ENCODE results near the gene CACNB2.

Gene CACNB2

DNA sequence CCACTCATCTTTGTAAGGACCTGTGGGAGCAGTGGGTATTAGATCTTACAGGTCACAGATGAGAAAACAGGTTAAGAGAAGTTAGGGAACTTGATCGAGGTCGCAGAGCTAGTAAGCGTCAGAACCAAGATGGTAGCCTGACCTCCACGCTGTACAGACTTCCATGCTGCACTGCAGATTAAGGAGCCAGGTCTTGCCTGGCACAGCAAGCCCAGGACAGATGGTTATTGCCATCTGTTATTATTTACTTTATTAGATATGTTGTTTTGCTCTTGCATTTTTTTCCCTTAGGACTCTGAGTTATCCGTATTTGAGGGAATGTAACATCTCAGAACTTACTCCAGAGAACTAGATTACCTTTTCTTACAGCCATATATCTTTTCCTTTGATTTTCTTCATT lies 363.9 kb downstream of the CACNB2 start:
- no peak overlapping the region for H3K4me3 ChIP-seq (ENCODE audit: low read depth, low read length)
- TF ChIP-seq, protein P1, sequence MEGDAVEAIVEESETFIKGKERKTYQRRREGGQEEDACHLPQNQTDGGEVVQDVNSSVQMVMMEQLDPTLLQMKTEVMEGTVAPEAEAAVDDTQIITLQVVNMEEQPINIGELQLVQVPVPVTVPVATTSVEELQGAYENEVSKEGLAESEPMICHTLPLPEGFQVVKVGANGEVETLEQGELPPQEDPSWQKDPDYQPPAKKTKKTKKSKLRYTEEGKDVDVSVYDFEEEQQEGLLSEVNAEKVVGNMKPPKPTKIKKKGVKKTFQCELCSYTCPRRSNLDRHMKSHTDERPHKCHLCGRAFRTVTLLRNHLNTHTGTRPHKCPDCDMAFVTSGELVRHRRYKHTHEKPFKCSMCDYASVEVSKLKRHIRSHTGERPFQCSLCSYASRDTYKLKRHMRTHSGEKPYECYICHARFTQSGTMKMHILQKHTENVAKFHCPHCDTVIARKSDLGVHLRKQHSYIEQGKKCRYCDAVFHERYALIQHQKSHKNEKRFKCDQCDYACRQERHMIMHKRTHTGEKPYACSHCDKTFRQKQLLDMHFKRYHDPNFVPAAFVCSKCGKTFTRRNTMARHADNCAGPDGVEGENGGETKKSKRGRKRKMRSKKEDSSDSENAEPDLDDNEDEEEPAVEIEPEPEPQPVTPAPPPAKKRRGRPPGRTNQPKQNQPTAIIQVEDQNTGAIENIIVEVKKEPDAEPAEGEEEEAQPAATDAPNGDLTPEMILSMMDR (IDR thresholded peaks at IDR 0.05; ENCODE audit: borderline replicate concordance, insufficient read depth, low read depth, low read length), result no peak

DNA sequence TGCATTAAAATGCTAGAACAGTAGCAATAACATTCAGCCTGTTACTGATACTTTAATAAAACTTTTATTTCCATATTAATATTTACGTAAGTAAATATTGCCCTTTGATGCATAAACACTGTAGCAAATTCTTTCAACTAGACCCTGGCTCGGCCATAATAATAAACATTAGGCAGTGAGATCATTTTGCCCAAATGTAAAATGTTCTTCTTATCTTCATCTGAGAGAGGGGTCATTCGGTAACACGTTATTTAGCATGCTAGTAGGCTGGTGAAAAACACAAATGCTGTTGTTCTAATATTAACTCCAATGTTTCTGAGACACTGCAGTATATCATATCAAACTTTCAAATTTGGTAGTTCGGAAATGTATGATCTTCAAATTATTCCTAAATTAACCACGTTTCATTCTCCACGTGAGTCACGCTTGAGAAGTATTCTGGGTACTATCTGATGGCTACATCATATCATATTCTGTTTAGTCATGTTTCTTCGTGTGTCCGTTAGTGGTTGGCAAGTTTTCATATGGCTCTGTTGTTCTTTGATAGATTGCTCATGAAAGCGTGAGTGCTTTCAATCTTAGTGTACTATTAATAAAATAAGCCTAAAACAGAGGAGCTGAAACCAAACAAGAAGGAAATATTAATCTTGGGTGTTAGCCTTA lies 365.4 kb downstream of the CACNB2 start:
- TF ChIP-seq, protein P1 (IDR thresholded peaks at IDR 0.05; ENCODE audit: borderline replicate concordance, insufficient read depth, low read depth, low read length), result no peak
- H3K4me3 ChIP-seq (ENCODE audit: low read depth, low read length), result no peak overlapping the region

DNA sequence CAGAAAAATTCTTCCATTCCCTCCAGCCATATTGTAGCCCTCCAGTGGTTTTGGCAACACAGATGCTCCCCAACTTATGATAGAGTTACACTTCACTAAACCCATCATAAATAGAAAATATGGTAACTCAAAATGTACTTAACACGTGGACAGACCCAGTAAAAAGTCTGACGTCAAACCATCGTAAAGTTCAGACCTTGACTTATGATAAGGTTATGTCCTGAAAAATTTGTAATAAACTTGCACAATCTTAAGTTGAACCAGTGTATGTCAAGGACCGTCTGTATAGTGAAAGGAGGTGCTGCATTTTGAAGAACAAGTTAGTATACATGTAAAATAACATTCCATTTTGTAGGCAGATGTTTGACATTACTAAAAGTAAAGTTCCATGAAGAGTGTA lies 368.4 kb downstream of the CACNB2 start:
- H3K4me3 ChIP-seq (ENCODE audit: low read depth, low read length), result no peak overlapping the region
- TF ChIP-seq, protein P1 (IDR thresholded peaks at IDR 0.05; ENCODE audit: borderline replicate concordance, insufficient read depth, low read depth, low read length), result no peak

DNA sequence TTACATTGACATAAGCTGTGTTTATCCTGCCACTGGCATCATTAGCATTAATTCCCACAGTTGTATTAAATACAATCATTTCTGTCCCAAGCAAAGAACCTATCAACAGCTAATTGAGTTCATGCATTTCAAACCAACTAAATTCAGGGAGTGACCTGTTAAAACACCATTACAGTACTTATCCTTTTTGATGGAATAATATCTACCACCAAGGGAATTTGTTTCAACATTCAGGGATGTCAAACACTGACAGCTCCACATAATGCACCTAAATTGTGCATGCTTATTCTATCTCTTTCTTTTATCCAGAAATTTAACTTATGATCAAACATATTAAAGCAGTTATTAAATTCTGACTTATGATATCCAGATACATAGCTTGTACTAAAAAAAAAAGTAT lies 374.3 kb downstream of the CACNB2 start:
- H3K4me3 ChIP-seq (ENCODE audit: low read depth, low read length), result no peak overlapping the region
- TF ChIP-seq, protein P1 (IDR thresholded peaks at IDR 0.05; ENCODE audit: borderline replicate concordance, insufficient read depth, low read depth, low read length), result no peak

DNA sequence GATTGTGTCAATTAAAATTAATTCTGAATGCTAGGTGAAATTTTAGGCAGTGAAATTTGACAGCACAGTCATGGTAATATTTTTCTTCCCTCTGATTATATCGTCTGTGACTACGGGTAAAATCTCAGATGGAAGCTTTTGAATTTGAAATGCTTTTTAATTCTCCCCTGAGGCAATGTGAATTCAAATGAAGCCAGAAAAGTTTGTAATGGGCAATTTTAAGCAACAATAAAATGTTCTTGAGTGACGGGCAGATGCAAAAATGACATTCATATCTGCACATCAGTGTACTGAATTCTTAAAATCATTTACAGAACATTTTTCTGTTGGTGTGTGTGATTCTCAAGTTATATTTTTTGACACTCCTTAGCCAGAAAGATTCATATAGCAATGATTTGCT lies 376.6 kb downstream of the CACNB2 start:
- TF ChIP-seq, protein P1 (IDR thresholded peaks at IDR 0.05; ENCODE audit: borderline replicate concordance, insufficient read depth, low read depth, low read length), result no peak

DNA sequence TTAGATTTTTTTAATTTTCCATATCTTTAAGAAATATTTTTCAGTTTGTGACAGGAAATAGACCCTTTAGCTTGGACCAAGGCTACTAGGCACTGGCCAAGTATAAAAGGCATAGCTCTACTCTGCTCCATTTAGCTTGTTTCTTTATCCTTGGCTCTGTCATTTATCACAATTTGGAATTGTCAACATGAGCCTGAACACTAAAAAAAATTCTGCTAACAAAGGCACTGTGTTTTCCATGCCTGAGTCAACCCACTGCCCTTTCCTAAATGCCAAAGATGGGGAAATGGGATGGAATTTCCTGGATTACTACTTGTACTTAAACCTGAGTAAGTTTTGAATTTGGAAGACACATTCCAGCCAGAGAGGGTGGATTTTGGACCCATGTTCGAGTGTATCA lies 382.8 kb downstream of the CACNB2 start:
- H3K4me3 ChIP-seq (ENCODE audit: low read depth, low read length), result no peak overlapping the region
- TF ChIP-seq, protein P1 (IDR thresholded peaks at IDR 0.05; ENCODE audit: borderline replicate concordance, insufficient read depth, low read depth, low read length), result no peak

More for the DNA sequence above, 376.6 kb downstream of the CACNB2 start:
- no peak overlapping the region for H3K4me3 ChIP-seq (ENCODE audit: low read depth, low read length)

DNA sequence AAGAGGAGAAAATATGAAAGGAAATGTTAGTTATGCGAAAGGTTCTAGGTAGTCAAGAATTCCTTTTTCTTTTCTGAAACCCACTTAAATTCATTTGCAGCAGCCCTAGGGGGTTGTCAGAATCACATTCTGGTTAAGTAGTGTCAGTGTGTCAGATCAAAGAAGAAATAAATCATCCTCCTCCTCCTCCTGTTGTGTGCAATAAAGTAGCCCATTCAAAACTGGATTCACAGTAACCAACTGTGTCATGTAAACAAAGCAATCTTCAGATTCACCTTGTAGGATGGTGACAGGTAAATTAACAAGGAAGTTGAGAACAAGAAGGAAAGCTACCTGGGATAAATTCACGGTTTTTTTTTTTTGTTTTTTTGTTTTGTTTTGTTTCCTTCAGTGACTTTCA lies 383.6 kb downstream of the CACNB2 start:
- H3K4me3 ChIP-seq (ENCODE audit: low read depth, low read length), result no peak overlapping the region
- TF ChIP-seq, protein P1 (IDR thresholded peaks at IDR 0.05; ENCODE audit: borderline replicate concordance, insufficient read depth, low read depth, low read length), result no peak
